ENCODE measurements around the gene PLAC1. TPM values are rescaled to one million over a fixed set of nuclear protein-coding genes. Genes with fewer than 3 reads are reported as not detected.

The PLAC1 gene
- 0.32 and 0.46 TPM in 2 replicates for total RNA-seq

DNA sequence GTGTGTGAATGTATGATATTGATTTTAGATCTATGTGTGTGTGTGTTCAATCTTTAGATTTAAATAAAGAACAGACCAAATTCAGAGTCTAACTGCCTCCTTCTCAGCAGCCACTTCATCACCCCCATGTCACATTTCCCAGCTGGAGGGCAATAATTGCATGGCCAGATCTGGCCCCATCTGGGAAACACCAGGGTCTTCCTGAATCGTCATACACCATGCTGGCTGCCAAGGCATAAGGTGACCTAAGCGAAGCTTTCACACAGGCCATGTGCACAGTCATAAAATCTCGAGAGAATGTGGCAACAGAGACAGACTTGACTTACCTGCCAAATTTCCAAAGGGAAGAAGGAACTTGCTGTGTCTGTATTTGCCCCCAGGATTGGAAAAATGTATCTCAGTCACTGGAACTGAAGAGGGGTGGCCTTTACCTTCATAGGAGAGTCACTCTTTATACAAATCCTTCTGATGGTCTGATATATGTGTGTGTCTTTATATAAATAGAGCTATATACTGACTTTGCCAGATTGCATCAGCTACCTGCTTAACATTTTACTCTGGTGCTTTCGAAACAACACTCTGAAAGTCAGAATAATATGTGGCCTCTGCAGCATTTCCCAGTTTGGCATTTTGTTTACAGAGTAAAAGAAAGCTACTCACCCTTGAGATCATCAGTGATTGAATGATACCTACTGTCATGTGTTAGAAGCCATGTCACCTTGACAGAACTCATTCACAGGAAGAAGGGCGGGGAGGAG, at the start of gene PLAC1:
Gene PLAC1 (minus strand): TSS at position 470 of the 758 bp plus-strand sequence. CDS start 91,789 bp downstream, outside the sequence.

Other genes with a start within 250 kb of the PLAC1 start
- gene HPRT1, start 198.3 kb downstream of the PLAC1 start, total RNA-seq, result 27.0 and 44.8 TPM in 2 replicates
- gene PABIR2, start 138.7 kb upstream of the PLAC1 start, total RNA-seq, result 5.8 and 6.2 TPM in 2 replicates

Measured in epithelial cell of umbilical artery (primary cell).